Inflammatory macrophage treated with lipopolysaccharide for 4 hours (primary cell): ENCODE measurements around the gene KRTAP12-3.
"Not testable (repeated sequence)": the region's sequence is repeated elsewhere in the genome, so short reads cannot be mapped to it uniquely, and the experiment has no call there.

Experiments
- DNase-seq: peaks from one replicate; pipeline ENCODE4 v3.0.0-alpha.2; 2020

Gene KRTAP12-3

DNA sequence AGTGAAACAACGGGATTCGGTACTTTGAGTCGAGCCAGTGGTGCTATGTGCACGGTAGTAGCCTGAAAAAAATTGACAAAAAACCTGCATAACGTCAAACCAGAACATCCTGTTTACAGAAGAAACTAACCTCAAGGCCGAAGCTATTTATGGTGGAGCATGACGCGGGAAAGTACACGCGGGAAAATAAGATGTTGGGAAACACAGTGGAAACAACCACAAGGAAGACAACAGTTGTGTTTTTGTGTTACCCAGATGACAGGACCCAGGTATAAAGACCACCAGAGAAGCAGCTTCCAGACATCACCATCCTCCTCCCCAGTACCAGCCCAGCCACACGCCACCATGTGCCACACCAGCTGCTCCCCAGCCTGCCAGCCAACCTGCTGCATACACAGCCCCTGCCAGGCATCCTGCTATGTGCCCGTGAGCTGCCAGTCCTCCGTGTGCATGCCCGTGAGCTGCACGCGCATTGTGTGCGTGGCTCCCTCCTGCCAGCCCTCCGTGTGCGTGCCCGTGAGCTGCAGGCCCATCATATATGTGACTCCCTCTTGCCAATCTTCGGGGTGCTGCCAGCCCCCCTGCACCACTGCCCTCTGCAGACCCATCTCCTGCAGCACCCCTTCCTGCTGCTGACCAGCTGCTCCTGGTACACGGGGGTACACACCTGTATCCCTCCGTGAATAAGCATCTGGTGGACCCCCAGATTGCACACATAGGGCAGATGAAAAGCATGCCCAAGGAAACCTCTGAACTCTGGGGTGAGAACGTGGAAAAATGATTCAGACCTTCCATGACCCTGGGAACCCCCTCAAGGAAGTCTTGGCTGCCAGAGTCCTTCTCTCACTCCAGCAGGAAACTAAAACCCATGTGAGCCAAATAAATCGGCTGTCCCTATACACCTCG lies at the start of gene KRTAP12-3:
KRTAP12-3 (plus strand) TSS at position 298 of the 906 bp plus-strand sequence; CDS start at position 346, 48 bp downstream.
- no peak for DNase-seq

DNA sequence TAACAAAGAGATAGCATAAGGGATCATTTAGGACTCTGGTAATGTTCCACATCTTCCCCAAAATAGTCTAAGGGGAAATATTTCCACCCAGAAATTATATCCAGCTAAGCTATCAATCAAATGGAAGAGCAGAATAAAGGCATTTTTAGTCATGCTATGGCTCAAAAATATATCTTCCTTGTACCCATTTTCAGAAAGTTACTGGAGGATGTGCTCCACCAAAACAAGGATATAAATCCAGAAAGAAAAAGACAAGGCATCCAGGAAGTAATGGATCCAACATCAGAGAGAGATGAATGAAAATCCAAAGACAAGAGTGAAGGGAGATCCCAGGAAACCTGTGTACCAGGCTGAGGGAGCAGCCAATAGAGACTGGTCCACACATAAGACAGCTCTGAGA lies 48.5 kb upstream of the KRTAP12-3 start:
- DNase-seq: no peak

GRCh38 chr21:44610157-44610843 lies 47.4 kb upstream of the KRTAP12-3 start:
- not testable (repeated sequence) for DNase-seq

GRCh38 chr21:44611551-44611950 lies 46.2 kb upstream of the KRTAP12-3 start:
- DNase-seq: no peak

- no peak for DNase-seq
These were observed 45.7 kb upstream of the KRTAP12-3 start, which contains the start of gene KRTAP10-8 for GRCh38 chr21:44612029-44612486. TSS of gene KRTAP10-8 (plus strand) at chr21:44612079. CDS start at chr21:44612101, 22 bp downstream.

DNA sequence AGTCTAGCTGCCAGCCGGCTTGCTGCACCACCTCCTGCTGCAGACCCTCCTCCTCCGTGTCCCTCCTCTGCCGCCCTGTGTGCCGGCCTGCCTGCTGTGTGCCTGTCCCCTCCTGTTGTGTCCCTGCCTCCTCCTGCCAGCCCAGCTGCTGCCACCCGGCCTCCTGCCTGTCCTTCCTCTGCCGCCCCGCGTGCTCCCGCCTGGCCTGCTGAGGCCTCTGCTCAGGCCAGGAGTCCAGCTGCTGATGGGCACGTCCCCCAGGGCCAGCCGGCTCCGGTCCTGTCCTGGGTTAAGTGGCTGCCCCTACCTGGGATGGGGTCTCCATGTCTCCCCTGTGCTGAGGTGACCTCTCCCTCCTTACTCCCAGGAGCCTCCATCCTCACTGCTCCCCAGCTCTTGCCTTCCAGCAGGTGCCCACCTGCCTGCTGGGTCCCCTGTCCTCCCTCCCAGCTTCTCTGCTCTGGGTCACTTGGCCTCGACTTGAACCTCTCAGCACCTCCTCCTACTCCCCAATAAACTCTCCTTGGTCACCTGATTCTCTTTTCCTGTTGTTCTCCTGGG lies 45.0 kb upstream of the KRTAP12-3 start:
- no peak for DNase-seq

DNA sequence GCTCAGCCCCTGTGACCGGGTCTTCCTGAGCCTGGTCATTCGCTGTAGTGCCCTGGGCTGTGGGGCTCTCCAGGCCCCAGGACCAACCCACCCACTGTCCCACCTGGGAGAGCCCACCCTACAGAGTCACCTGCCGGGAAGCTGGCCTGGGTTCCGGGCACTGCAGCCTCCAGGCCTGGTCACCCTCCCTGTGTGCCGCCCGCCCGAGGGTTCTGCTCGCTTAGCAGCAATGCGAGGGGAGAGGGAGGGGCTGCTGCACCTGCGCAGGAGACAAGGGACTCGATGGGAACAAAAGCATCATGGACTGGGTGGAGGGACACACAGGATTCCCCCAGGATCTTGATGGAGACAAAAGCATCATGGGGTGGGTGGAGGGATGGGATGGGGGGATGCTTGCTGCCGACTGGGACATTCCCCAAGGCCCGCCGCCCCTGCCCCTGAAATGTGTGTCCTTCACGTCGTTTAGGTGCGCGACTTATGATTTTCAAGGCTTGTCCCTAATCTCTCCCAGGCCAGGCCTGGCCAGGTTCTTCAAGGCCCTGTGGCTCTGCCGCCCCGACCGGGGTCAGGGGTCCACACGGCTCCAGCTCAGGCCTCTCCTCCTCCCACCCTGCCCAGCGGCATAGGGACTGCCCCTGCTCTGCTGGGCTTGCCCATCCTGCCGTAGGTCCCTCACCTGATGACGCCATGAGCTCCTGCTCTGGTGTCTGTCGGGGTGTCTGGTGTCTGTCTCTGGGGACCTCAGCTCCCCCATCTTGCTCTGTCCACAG lies 44.2 kb upstream of the KRTAP12-3 start:
- no peak for DNase-seq

GRCh38 chr21:44614161-44614631 lies 43.5 kb upstream of the KRTAP12-3 start:
- DNase-seq: no peak

GRCh38 chr21:44614961-44615391 lies 42.8 kb upstream of the KRTAP12-3 start:
- no peak for DNase-seq

- DNase-seq: no peak
These were observed 42.3 kb upstream of the KRTAP12-3 start for GRCh38 chr21:44615466-44615865.

DNA sequence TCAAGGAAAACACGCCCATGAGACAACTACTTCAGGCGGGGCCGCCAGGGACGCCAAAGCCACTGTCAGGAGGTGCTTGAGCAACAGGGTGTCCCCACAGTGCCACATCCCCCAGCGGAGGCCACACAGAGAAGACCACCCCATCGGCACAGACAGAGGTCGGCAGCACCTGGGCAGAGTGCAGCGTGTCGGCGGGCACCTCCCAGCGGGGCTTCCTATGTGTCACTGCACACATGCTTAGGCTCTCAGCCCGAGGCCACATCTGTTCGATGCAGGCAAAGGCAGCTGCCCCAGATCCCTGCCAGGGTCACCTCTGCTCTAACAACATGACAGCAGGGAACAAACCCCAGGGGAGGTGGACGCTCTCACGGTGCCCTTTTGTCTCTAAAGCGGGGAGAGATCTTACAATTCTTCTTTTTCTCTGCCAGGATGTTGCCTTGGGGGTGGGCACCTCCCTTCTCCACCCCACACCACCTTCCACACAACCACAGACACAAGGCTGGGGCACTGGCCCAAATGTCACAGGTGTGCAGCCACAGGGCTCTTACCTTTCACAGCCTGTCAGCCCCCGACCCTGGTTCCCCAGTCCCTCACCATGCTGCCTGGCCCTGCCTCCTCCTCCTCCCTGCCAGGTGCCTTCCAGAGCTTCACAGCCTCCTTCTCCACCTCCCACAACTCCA lies 41.7 kb upstream of the KRTAP12-3 start:
- no peak for DNase-seq

GRCh38 chr21:44616591-44616926 lies 41.2 kb upstream of the KRTAP12-3 start:
- no peak for DNase-seq

- no peak for DNase-seq
These were observed 40.6 kb upstream of the KRTAP12-3 start for GRCh38 chr21:44617071-44617501.

- DNase-seq: peak; percentile 2
These were observed 39.2 kb upstream of the KRTAP12-3 start for GRCh38 chr21:44618504-44618903.

- no peak for DNase-seq
These were observed 38.8 kb upstream of the KRTAP12-3 start for GRCh38 chr21:44618909-44619308.

GRCh38 chr21:44619886-44620285 lies 37.8 kb upstream of the KRTAP12-3 start:
- DNase-seq: no peak

DNA sequence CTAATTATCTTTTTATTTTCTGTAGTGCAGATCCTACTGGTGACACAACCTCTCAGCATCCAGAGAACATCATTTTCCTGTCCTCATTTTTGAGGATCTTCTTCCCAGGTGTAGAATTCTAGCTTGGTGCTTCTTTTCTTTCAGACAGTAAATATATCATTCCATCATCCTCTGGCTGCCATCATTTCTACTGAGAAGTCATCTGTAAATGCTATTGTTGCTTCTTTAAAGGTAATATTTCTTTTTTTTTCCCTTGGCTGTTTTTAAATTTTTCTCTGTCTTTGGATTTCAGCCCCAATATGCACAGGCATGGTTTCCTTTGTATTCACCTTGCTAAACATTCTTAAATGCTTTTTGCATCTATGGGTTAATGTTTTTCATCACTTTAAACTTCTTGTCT lies 34.2 kb upstream of the KRTAP12-3 start:
- DNase-seq: no peak

GRCh38 chr21:44625756-44626155 lies 32.0 kb upstream of the KRTAP12-3 start:
- DNase-seq: no peak

GRCh38 chr21:44626262-44626661 lies 31.5 kb upstream of the KRTAP12-3 start:
- DNase-seq: no peak

DNA sequence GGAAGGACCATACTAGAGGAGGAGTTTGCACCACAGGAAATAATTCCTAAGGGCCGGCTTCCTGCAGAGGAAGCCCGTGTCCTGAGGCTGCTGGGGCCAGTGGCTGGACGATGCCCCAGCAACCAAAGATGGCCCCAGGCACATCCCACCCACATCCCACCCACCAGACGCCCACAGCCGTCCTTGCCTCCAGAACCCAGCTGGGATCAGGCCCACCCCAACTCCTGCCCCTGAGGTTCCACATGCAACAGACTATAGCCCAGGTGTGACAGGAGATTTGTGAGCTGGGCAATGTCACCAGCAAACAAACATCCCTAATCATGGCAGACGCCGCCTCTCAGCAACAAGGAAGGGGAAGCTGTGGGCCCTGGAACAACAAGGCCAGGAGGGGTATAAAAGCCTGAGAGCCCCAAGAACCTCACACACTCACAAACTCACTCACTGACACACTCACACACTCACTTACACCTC lies 31.0 kb upstream of the KRTAP12-3 start, which contains the start of gene KRTAP10-9:
KRTAP10-9 (plus strand) TSS at position 421 of the 471 bp plus-strand sequence. CDS start 79 bp downstream, outside the sequence.
- DNase-seq: no peak

DNA sequence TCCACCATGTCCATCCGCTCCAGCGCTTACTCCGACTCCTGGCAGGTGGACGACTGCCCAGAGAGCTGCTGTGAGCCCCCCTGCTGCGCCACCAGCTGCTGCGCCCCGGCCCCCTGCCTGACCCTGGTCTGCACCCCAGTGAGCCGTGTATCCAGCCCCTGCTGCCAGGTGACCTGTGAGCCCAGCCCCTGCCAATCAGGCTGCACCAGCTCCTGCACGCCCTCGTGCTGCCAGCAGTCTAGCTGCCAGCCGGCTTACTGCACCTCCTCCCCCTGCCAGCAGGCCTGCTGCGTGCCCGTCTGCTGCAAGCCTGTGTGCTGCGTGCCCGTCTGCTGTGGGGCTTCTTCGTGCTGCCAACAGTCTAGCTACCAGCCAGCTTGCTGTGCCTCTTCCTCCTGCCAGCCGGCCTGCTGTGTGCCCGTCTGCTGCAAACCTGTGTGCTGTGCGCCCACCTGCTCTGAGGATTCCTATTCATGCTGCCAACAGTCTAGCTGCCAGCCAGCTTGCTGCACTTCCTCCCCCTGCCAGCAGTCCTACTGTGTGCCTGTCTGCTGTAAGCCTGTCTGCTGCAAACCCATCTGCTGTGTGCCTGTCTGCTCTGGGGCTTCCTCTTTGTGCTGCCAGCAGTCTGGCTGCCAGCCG lies 30.4 kb upstream of the KRTAP12-3 start:
- not testable (repeated sequence) for DNase-seq
